ENCODE measurements around the gene LRRC18. TPM values are rescaled to one million over a fixed set of nuclear protein-coding genes. Genes with fewer than 3 reads are reported as not detected.

Gene LRRC18
- total RNA-seq, 1 donor from 2014 or later, result under 0.01 TPM

DNA sequence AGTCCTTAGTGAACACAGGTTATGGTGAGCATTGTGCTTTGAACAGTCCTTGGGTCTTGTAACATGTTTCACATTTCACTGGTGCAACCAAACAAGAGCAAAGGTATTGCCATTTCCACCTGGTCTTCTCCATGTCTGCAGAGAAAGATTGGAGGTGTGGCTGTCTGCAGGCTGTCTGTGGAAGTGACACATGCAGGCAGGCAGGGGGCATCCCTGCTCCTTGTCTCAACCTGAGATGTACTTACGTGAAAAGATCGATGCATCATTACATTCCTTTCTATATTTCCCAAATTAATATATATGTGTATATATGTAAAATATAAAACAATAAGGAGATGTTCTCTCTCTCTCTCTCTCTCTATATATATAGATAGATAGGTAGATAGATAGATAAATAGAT lies 54.3 kb downstream of the LRRC18 start:
- Histone ChIP-seq H3K36me3 (ENCODE audit: control insufficient read depth in 3 of 3, insufficient read depth in 3 of 3, low read length in 3 of 3) (no peaks in the 10 kb centered on the region), H3K4me1 (ENCODE audit: control insufficient read depth in 3 of 3, insufficient read depth in 3 of 3, low read length in 3 of 3) (no peaks in the 10 kb centered on the region), H3K9me3 (ENCODE audit: control insufficient read depth in 3 of 3, low read length in 3 of 3) (no peaks in the 10 kb centered on the region)

DNA sequence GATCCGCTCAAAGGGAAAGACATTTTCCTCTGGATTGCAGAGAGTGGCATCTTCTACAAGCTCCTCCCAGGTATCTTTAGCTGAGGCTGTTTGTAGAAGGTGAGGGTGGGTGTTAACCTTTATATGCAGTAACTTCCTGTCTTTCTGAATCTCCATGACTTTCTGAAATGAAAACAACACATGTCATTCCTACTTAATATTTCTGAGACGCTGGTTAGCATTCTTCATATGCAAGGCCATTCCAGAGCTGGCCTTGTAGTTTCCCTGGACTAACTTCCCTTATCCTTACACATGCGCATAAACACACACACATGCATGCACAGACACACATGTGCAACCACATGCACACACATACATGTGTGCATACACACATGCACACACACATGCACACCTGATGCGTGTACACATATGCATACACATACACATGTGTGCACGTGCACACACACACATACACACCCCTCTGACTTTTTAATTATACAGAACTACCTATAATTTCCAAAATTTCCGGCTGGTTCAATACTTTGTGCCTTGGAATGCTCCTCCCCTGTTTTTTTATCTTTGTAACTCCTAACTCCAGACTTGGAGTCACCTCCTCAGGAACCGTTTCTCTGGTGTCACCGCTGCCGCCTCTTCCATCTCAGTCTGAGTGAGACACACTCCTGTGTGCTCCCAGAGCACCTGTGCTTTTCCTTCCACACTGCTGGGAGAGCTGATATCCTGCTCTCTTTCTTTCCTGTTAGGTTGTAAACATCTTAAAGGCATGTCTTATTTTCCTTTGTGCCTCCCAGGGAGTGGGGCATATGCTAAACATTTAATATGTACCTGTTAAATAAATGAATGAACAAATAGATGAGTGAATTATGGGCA lies 55.2 kb downstream of the LRRC18 start:
- Histone ChIP-seq H3K4me1 (ENCODE audit: control insufficient read depth in 3 of 3, insufficient read depth in 3 of 3, low read length in 3 of 3) (no peaks in the 10 kb centered on the region), H3K9me3 (ENCODE audit: control insufficient read depth in 3 of 3, low read length in 3 of 3) (no peaks in the 10 kb centered on the region), H3K27ac (ENCODE audit: low read depth, low read length) (no peak overlapping the region), H3K4me3 (ENCODE audit: low read length in 3 of 3) (no peak overlapping the region), H3K27me3 (ENCODE audit: control insufficient read depth in 3 of 3, insufficient read depth in 3 of 3, low read length in 3 of 3) (peaks cover 0 to 3% (median 0%) of the 10 kb centered on the region in 3 donors), H3K36me3 (ENCODE audit: control insufficient read depth in 3 of 3, insufficient read depth in 3 of 3, low read length in 3 of 3) (no peaks in the 10 kb centered on the region), H3K9ac (ENCODE audit: low read depth in 1 of 3, low read length in 3 of 3) (no peak overlapping the region)

More for the DNA sequence above, 54.3 kb downstream of the LRRC18 start:
- Histone ChIP-seq H3K9ac (ENCODE audit: low read depth in 1 of 3, low read length in 3 of 3) (no peak overlapping the region), H3K4me3 (ENCODE audit: low read length in 3 of 3) (no peak overlapping the region), H3K27me3 (ENCODE audit: control insufficient read depth in 3 of 3, insufficient read depth in 3 of 3, low read length in 3 of 3) (no peaks in the 10 kb centered on the region), H3K27ac (ENCODE audit: low read depth, low read length) (no peak overlapping the region)

DNA sequence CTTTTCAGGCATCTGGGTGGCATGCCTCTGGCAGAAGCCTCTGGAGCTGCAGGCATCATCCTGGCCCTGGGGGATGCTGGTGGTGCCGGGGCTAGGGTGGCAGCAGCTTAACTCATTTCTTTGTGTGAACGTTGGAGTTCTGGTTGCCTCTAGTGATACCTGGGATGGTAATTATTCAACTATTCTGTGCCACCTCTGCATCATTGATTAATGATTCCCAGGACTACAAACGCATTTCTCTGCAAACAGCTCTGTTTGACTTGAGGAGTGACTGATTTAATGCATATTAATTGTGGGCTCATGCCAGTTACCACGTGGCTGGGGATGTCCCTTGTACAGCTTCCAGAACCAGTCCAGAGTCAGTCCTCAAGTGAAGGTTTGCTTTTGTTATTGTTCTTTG lies 55.9 kb downstream of the LRRC18 start:
- H3K36me3 ChIP-seq (ENCODE audit: control insufficient read depth in 3 of 3, insufficient read depth in 3 of 3, low read length in 3 of 3), result no peaks in the 10 kb centered on the region
- H3K27me3 ChIP-seq (ENCODE audit: control insufficient read depth in 3 of 3, insufficient read depth in 3 of 3, low read length in 3 of 3), result peaks cover 0 to 3% (median 0%) of the 10 kb centered on the region in 3 donors
- H3K9ac ChIP-seq (ENCODE audit: low read depth in 1 of 3, low read length in 3 of 3), result no peak overlapping the region
- H3K9me3 ChIP-seq (ENCODE audit: control insufficient read depth in 3 of 3, low read length in 3 of 3), result no peaks in the 10 kb centered on the region
- no peaks in the 10 kb centered on the region for H3K4me1 ChIP-seq (ENCODE audit: control insufficient read depth in 3 of 3, insufficient read depth in 3 of 3, low read length in 3 of 3)
- no peak overlapping the region for H3K27ac ChIP-seq (ENCODE audit: low read depth, low read length)
- H3K4me3 ChIP-seq (ENCODE audit: low read length in 3 of 3), result no peak overlapping the region

DNA sequence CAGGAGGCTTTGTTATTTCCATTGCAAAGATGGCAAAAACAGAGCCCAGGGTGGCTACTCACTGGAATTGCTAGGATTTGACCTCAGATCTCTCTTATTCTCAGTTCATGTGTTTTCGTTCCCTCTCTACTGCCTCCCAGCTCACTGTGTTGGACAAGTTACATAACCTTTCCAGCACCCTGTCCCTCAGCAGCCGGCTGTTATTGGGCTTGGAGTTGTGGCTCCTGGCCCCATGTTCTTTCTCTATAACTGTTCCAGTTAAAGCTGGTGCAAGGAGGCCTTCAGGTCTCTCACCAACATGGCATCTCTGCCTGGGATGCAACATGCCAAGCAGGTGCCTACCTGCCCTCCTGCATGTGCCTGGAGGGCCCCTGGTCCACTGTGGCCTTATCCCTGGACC lies 56.8 kb downstream of the LRRC18 start:
- Histone ChIP-seq H3K27me3 (ENCODE audit: control insufficient read depth in 3 of 3, insufficient read depth in 3 of 3, low read length in 3 of 3) (peaks cover 0 to 3% (median 0%) of the 10 kb centered on the region in 3 donors), H3K4me1 (ENCODE audit: control insufficient read depth in 3 of 3, insufficient read depth in 3 of 3, low read length in 3 of 3) (no peaks in the 10 kb centered on the region), H3K36me3 (ENCODE audit: control insufficient read depth in 3 of 3, insufficient read depth in 3 of 3, low read length in 3 of 3) (no peaks in the 10 kb centered on the region), H3K9ac (ENCODE audit: low read depth in 1 of 3, low read length in 3 of 3) (no peak overlapping the region), H3K4me3 (ENCODE audit: low read length in 3 of 3) (no peak overlapping the region), H3K27ac (ENCODE audit: low read depth, low read length) (no peak overlapping the region), H3K9me3 (ENCODE audit: control insufficient read depth in 3 of 3, low read length in 3 of 3) (no peaks in the 10 kb centered on the region)

DNA sequence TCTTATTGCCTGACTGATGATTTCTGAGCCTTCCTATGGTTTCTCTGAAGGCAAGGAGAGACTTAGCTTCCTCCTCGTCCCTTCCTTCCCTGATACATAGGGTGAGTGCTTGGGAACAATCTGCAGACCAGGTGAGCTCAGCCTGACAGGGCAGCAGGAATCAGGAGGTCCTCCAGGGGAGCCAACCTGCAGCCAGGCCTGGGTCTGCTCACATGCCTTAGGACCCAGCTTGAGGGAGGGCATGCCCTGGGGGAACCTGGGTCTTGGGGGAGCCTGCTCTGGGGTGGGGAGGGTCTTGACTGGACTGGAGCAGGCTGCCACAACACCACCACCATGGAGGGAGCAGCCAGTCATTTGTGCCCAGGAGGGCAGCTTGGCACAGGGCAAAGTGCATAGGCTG lies 57.7 kb downstream of the LRRC18 start:
- Histone ChIP-seq H3K4me3 (ENCODE audit: low read length in 3 of 3) (no peak overlapping the region), H3K27me3 (ENCODE audit: control insufficient read depth in 3 of 3, insufficient read depth in 3 of 3, low read length in 3 of 3) (peaks cover 0 to 3% (median 0%) of the 10 kb centered on the region in 3 donors), H3K36me3 (ENCODE audit: control insufficient read depth in 3 of 3, insufficient read depth in 3 of 3, low read length in 3 of 3) (no peaks in the 10 kb centered on the region), H3K27ac (ENCODE audit: low read depth, low read length) (no peak overlapping the region), H3K4me1 (ENCODE audit: control insufficient read depth in 3 of 3, insufficient read depth in 3 of 3, low read length in 3 of 3) (no peaks in the 10 kb centered on the region), H3K9me3 (ENCODE audit: control insufficient read depth in 3 of 3, low read length in 3 of 3) (no peaks in the 10 kb centered on the region), H3K9ac (ENCODE audit: low read depth in 1 of 3, low read length in 3 of 3) (no peak overlapping the region)

DNA sequence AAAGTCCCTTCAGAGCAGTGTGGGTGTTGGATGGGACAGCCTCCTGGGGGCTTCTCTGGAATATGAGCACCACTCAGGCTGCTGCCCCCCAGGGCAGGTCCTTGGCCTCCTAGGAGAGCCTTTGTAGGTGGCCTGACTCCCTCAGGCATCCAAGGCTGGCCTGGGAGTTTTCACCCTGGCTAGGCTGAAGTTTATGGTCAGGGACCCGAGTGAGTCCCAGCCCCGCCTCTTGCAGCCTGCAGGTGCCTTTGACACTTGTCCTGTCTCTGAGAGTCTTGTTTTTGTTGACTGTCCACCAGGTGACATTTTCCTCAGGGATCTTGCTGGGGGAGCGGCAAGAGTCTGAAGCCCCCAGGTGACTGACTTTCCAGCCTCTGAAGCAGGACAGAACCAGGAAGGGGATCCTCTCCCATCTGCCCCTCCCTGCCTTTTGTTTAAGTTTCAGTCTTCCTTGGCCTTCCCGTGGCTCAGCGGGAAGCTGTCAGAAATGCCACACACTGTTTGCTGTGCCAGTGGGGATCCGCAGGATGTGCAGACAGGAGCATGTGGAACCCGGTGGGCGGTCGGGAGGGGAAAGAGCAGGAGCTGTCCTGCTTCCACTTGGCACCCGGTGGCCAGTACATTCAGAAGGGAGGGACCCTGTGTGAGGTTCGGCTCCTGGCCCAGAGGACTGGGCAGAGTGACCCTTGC lies 59.5 kb downstream of the LRRC18 start:
- Histone ChIP-seq H3K27ac (ENCODE audit: low read depth, low read length) (no peak overlapping the region), H3K36me3 (ENCODE audit: control insufficient read depth in 3 of 3, insufficient read depth in 3 of 3, low read length in 3 of 3) (no peaks in the 10 kb centered on the region), H3K4me3 (ENCODE audit: low read length in 3 of 3) (no peak overlapping the region), H3K9me3 (ENCODE audit: control insufficient read depth in 3 of 3, low read length in 3 of 3) (no peaks in the 10 kb centered on the region), H3K27me3 (ENCODE audit: control insufficient read depth in 3 of 3, insufficient read depth in 3 of 3, low read length in 3 of 3) (peaks cover 0 to 3% (median 0%) of the 10 kb centered on the region in 3 donors), H3K4me1 (ENCODE audit: control insufficient read depth in 3 of 3, insufficient read depth in 3 of 3, low read length in 3 of 3) (no peaks in the 10 kb centered on the region), H3K9ac (ENCODE audit: low read depth in 1 of 3, low read length in 3 of 3) (no peak overlapping the region)

DNA sequence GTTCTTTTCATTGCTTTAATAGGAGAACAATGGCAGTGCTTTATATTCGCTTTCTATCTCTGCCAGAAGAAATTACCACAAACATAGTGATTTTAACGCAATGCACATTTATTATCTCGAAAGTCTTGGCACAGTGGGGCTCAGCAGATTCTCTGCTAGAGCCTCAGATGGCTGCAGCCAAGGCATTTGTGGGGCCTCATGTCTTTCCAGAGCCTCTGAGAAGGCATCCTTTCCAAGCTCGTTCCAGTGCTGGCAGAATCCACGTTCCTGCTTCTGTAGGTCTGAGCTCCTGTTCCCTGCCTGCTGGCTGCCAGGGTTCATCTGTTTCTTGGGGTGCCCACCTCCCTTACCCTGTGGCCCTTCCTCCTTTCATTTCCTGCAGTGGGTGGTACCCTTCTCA lies 60.2 kb downstream of the LRRC18 start:
- H3K4me3 ChIP-seq (ENCODE audit: low read length in 3 of 3), result no peak overlapping the region
- H3K36me3 ChIP-seq (ENCODE audit: control insufficient read depth in 3 of 3, insufficient read depth in 3 of 3, low read length in 3 of 3), result no peaks in the 10 kb centered on the region
- H3K27ac ChIP-seq (ENCODE audit: low read depth, low read length), result no peak overlapping the region
- H3K4me1 ChIP-seq (ENCODE audit: control insufficient read depth in 3 of 3, insufficient read depth in 3 of 3, low read length in 3 of 3), result no peaks in the 10 kb centered on the region
- peaks cover 0 to 3% (median 0%) of the 10 kb centered on the region in 3 donors for H3K27me3 ChIP-seq (ENCODE audit: control insufficient read depth in 3 of 3, insufficient read depth in 3 of 3, low read length in 3 of 3)
- H3K9ac ChIP-seq (ENCODE audit: low read depth in 1 of 3, low read length in 3 of 3), result no peak overlapping the region
- H3K9me3 ChIP-seq (ENCODE audit: control insufficient read depth in 3 of 3, low read length in 3 of 3), result no peaks in the 10 kb centered on the region

DNA sequence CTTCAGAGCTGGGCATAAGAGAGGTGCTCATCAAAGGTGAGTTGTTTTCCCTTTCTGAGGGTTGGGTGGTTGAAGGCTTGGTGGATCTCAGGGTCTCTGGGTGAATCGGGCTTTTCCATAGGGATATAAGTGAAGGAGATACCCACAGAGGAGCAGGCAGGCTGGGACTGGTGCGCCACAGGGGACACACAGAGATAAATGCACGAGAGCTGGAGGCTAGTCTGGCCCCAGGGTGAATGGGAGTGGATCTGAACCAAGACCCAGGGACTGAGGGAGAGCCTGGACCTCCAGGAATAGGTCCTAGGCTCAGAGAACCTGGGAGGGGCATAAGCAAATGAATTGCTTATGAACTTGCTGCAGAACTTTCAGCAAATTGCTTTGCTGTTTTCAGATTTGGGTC lies 61.5 kb downstream of the LRRC18 start:
- no peak overlapping the region for H3K4me3 ChIP-seq (ENCODE audit: low read length in 3 of 3)
- H3K27ac ChIP-seq (ENCODE audit: low read depth, low read length), result no peak overlapping the region
- H3K9me3 ChIP-seq (ENCODE audit: control insufficient read depth in 3 of 3, low read length in 3 of 3), result no peaks in the 10 kb centered on the region
- H3K27me3 ChIP-seq (ENCODE audit: control insufficient read depth in 3 of 3, insufficient read depth in 3 of 3, low read length in 3 of 3), result peaks cover 0 to 3% (median 0%) of the 10 kb centered on the region in 3 donors
- no peaks in the 10 kb centered on the region for H3K36me3 ChIP-seq (ENCODE audit: control insufficient read depth in 3 of 3, insufficient read depth in 3 of 3, low read length in 3 of 3)
- no peak overlapping the region for H3K9ac ChIP-seq (ENCODE audit: low read depth in 1 of 3, low read length in 3 of 3)
- no peaks in the 10 kb centered on the region for H3K4me1 ChIP-seq (ENCODE audit: control insufficient read depth in 3 of 3, insufficient read depth in 3 of 3, low read length in 3 of 3)

DNA sequence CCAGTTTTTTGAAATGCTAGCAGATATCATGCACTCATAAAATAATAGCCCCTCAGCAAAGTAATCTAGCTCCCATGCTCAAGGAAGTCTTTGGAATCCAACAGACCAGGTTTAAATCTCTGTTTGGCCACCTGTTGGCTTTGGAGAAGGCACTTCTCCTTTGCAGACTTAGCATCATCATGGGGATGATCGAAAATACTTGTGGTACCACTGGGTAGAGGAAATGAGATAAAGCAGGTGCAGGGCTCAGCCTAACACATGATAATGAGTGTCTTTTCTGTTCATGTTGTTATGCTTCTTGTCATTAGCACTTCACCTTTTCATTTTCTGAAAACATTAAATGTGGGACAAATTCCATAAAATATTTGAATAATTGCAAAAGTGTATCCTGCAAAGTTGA lies 67.4 kb downstream of the LRRC18 start:
- Histone ChIP-seq H3K9ac (ENCODE audit: low read depth in 1 of 3, low read length in 3 of 3) (no peak overlapping the region), H3K4me3 (ENCODE audit: low read length in 3 of 3) (no peak overlapping the region), H3K27ac (ENCODE audit: low read depth, low read length) (no peak overlapping the region), H3K9me3 (ENCODE audit: control insufficient read depth in 3 of 3, low read length in 3 of 3) (no peaks in the 10 kb centered on the region), H3K4me1 (ENCODE audit: control insufficient read depth in 3 of 3, insufficient read depth in 3 of 3, low read length in 3 of 3) (no peaks in the 10 kb centered on the region), H3K27me3 (ENCODE audit: control insufficient read depth in 3 of 3, insufficient read depth in 3 of 3, low read length in 3 of 3) (no peaks in the 10 kb centered on the region), H3K36me3 (ENCODE audit: control insufficient read depth in 3 of 3, insufficient read depth in 3 of 3, low read length in 3 of 3) (no peaks in the 10 kb centered on the region)
